ENCODE data around the gene PRSS37. TPM values are rescaled to one million over a fixed set of nuclear protein-coding genes. Genes with fewer than 3 reads are reported as not detected.
"Not testable (repeated sequence)": the region's sequence is repeated elsewhere in the genome, so short reads cannot be mapped to it uniquely, and the experiment has no call there.

Gene PRSS37
- total RNA-seq, 1 donor from 2014 or later, result not detected

DNA sequence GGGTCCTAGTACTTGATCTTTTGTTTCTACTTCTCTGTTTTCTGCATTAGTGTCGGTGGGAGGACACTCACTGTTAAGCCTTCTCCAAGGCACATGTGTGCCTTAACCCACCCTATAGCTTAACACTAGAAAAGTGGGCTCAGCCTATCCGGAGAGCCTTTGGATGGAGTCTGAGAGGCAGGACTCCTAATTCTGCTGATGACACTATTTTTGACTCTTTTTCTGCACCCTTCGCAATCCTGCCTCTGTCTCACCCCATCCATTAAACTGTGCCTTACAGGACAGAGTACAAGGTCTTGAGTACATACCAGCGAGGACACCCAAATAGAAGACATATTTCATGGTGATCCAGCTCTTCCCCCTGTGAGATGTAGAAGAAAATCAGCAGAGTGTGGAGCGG, 577 bp downstream of the PRSS37 start:
- CTCF ChIA-PET, result no interaction called here
- no peak overlapping the region for H3K4me3 Mint-ChIP-seq

GRCh38 chr7:141839256-141839655, 2.0 kb downstream of the PRSS37 start:
- ATAC-seq (ENCODE audit: low read depth) (no peak), DNase-seq (no peak)
- no peak for TF ChIP-seq CTCF (IDR thresholded peaks at IDR 0.05)
- Mint-ChIP-seq H3K9me3 (no peaks in the 10 kb centered on the region), H3K36me3 (ENCODE audit: low read depth) (no peaks in the 10 kb centered on the region), H3K27ac (no peak overlapping the region), H3K4me1 (no peaks in the 10 kb centered on the region), H3K4me3 (no peak overlapping the region), H3K27me3 (peaks cover 4% of the 10 kb centered on the region)
- ChIA-PET CTCF (no interaction called here), POLR2A (no interaction called here)
- intact Hi-C loops (cut with micrococcal nuclease), result no loop called here

More for the DNA sequence above, 577 bp downstream of the PRSS37 start:
- no peak overlapping the region for H3K27ac Mint-ChIP-seq
- DNase-seq, result no peak
- no peak for ATAC-seq (ENCODE audit: low read depth)
- POLR2A ChIA-PET, result no interaction called here
- no peak for TF ChIP-seq CTCF (IDR thresholded peaks at IDR 0.05)
- H3K36me3 Mint-ChIP-seq (ENCODE audit: low read depth), result no peaks in the 10 kb centered on the region
- H3K27me3 Mint-ChIP-seq, result peaks cover 4% of the 10 kb centered on the region
- no peaks in the 10 kb centered on the region for H3K9me3 Mint-ChIP-seq
- intact Hi-C loops (cut with micrococcal nuclease), result no loop called here
- H3K4me1 Mint-ChIP-seq, result no peaks in the 10 kb centered on the region

GRCh38 chr7:141838581-141838980, 2.7 kb downstream of the PRSS37 start:
- no peak for DNase-seq
- ChIA-PET CTCF (no interaction called here), POLR2A (no interaction called here)
- intact Hi-C loops (cut with micrococcal nuclease), result no loop called here
- no peak for TF ChIP-seq CTCF (IDR thresholded peaks at IDR 0.05)
- no peaks in the 10 kb centered on the region for H3K36me3 Mint-ChIP-seq (ENCODE audit: low read depth)
- no peak overlapping the region for H3K27ac Mint-ChIP-seq
- no peak for ATAC-seq (ENCODE audit: low read depth)
- H3K4me3 Mint-ChIP-seq, result no peak overlapping the region
- H3K4me1 Mint-ChIP-seq, result no peaks in the 10 kb centered on the region
- H3K27me3 Mint-ChIP-seq, result peaks cover 4% of the 10 kb centered on the region
- no peaks in the 10 kb centered on the region for H3K9me3 Mint-ChIP-seq

DNA sequence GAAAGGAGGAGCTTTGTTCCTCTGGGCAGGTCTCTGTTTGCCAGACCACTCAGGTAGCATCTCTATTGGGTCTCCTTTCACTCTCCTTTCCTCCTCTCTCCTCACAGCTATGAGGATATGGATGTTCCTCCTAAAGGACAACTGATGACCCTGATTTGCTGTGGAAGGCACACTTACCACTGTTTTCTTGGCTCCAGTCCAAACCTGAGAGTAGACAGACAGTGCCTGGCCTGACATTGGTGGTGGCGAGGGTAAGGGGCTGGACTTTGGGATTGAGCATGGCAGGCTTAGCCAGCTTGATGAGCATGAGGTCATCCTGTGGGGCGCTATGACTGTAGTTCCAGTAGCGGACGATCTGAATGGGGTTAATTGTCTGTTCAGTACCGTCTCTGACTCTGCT, 3.6 kb downstream of the PRSS37 start:
- intact Hi-C loops (cut with micrococcal nuclease), result no loop called here
- POLR2A ChIA-PET, result no interaction called here
- Mint-ChIP-seq H3K9me3 (no peaks in the 10 kb centered on the region), H3K27ac (no peak overlapping the region), H3K4me3 (no peak overlapping the region), H3K27me3 (peaks cover 4% of the 10 kb centered on the region), H3K4me1 (no peaks in the 10 kb centered on the region), H3K36me3 (ENCODE audit: low read depth) (no peaks in the 10 kb centered on the region)
- TF ChIP-seq CTCF (IDR thresholded peaks at IDR 0.05), result no peak
- DNase-seq (no peak), ATAC-seq (ENCODE audit: low read depth) (no peak)
- CTCF ChIA-PET, result no interaction called here

GRCh38 chr7:141822432-141822831, 18.9 kb downstream of the PRSS37 start:
- H3K27ac Mint-ChIP-seq; POLR2A ChIA-PET; H3K4me1 Mint-ChIP-seq; DNase-seq; ATAC-seq (ENCODE audit: low read depth); H3K4me3 Mint-ChIP-seq; intact Hi-C loops (cut with micrococcal nuclease); H3K27me3 Mint-ChIP-seq; CTCF ChIA-PET: not testable (repeated sequence)
- Mint-ChIP-seq H3K36me3 (ENCODE audit: low read depth) (peaks cover 22% of the 10 kb centered on the region), H3K9me3 (peaks cover 36% of the 10 kb centered on the region)

GRCh38 chr7:141820067-141820466, 21.2 kb downstream of the PRSS37 start:
- ATAC-seq (ENCODE audit: low read depth) (no peak), DNase-seq (no peak)
- Mint-ChIP-seq H3K4me1 (no peaks in the 10 kb centered on the region), H3K9me3 (peaks cover 34% of the 10 kb centered on the region), H3K36me3 (ENCODE audit: low read depth) (peaks cover 22% of the 10 kb centered on the region), H3K4me3 (no peak overlapping the region), H3K27ac (no peak overlapping the region), H3K27me3 (no peaks in the 10 kb centered on the region)
- CTCF ChIA-PET, result no interaction called here
- intact Hi-C loops (cut with micrococcal nuclease), result no loop called here
- no peak for TF ChIP-seq CTCF (IDR thresholded peaks at IDR 0.05)
- POLR2A ChIA-PET, result no interaction called here
